SK-N-SH treated with all-trans-retinoic acid at 6 μM for 48 hours (cell line): Measurements from ENCODE around the gene PLEKHM3.

ENCODE experiments used
- ARNTL ChIP-seq: fragments of 450-650 bp; formaldehyde crosslinking; IDR thresholded peaks from 2 replicates; pipeline ENCODE4 v1.5.0; 2020; ENCODE audit warnings: low read depth, mild to moderate bottlenecking, moderate library complexity, borderline replicate concordance
- GLIS3 ChIP-seq: fragments of 250-450 bp; sonication (Bioruptor Pico); IDR thresholded peaks from 2 replicates; pipeline ENCODE4 v1.5.0; 2020; ENCODE audit warnings: mild to moderate bottlenecking, moderate library complexity
- RARB ChIP-seq: fragments of 250-450 bp; sonication (Bioruptor Pico); IDR thresholded peaks from 2 replicates; pipeline ENCODE4 v1.8.0; 2021; ENCODE audit warnings: mild to moderate bottlenecking, moderate library complexity

DNA sequence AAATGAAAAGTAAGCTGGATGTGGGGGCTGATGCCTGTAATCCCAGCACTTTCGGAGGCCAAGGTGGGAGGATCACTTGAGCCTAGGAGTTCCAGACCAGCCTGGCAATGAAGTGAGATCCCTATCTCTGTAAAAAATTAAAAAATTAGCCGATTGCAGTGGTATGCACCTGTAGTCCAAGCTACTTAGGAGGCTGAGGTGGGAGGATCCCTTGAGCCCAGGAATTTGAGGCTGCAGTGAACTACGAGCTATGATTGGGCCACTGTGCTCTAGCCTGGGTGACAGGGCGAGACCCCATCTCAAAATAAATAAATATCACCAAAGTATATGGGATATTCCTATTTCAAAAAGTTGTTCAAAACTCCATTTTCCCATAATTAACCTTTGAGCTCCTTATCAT is 154.5 kb downstream of the PLEKHM3 start:
- TF ChIP-seq RARB (CRISPR knock-in tag) (no peak), ARNTL (no peak), GLIS3 (CRISPR knock-in tag) (no peak)
